ENCODE data around the gene FAM98A.

Gene FAM98A

DNA sequence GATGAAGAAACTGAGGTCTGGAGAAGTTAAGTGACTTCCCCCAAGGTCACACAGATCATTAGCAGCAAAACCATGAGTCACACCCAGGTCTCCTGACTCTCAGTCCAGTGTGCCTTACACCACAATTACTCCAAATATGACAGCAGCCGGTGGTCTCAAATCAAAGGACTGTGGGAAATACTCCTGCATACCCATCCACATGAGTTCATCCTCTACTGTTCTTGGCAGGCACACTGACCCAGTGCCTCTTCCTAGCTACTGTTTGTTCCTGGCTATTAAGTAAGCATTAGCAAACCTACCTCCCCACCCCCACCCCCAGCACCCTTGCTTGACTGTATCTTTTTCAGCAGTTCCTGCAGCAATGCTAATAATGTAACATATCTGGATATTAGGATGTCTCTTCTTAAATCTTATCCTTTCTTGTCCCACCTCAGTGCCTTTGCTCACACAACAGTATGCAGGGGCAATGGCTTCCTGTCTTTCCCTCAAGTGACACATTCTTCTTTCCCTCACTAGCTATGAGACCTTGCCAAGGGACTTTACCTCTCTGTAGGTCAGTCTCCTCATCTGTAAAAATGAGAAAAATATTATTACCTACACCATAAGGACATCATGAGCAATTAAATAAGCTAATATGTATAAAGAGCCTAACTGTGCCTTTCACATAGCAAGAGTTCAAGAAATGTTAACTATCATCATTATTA lies 46.2 kb downstream of the FAM98A start:
- no peak overlapping the region for H2AFZ ChIP-seq
- no peaks in the 10 kb centered on the region for H3K27me3 ChIP-seq (ENCODE audit: control insufficient read depth, insufficient read depth, low read length)
- H3K36me3 ChIP-seq (ENCODE audit: control insufficient read depth, insufficient read depth, low read length) = no peaks in the 10 kb centered on the region
- H3K4me2 ChIP-seq (ENCODE audit: low read length) = no peak overlapping the region
- H3K9ac ChIP-seq = no peak overlapping the region
- H3K4me1 ChIP-seq = no peaks in the 10 kb centered on the region
- H3K4me3 ChIP-seq (ENCODE audit: low read depth, low read length) = no peak overlapping the region
- H3K9me3 ChIP-seq (ENCODE audit: control insufficient read depth, low read length) = no peaks in the 10 kb centered on the region
- H3K27ac ChIP-seq = no peak overlapping the region
- TF ChIP-seq, protein P1, sequence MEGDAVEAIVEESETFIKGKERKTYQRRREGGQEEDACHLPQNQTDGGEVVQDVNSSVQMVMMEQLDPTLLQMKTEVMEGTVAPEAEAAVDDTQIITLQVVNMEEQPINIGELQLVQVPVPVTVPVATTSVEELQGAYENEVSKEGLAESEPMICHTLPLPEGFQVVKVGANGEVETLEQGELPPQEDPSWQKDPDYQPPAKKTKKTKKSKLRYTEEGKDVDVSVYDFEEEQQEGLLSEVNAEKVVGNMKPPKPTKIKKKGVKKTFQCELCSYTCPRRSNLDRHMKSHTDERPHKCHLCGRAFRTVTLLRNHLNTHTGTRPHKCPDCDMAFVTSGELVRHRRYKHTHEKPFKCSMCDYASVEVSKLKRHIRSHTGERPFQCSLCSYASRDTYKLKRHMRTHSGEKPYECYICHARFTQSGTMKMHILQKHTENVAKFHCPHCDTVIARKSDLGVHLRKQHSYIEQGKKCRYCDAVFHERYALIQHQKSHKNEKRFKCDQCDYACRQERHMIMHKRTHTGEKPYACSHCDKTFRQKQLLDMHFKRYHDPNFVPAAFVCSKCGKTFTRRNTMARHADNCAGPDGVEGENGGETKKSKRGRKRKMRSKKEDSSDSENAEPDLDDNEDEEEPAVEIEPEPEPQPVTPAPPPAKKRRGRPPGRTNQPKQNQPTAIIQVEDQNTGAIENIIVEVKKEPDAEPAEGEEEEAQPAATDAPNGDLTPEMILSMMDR (IDR thresholded peaks at IDR 0.05) = no peak
- no peaks in the 10 kb centered on the region for H3K79me2 ChIP-seq

DNA sequence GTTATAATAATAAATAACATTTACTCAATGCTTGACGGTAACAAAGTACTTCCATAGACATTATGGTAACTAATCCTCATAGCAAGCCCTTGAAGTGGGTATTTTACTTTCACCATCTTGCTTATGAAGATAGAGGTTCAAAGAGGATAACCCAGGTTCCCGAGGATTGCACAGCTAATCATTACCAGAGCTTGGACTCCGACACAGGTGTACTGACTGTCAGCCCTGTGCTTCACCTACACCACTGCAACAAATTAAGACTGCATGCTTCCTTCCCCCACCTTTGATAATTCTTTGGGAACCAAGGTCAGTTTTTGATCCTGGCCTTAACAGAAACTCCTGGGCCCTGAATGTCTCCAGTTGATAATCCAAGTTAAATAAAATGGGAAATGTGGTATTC lies 48.9 kb downstream of the FAM98A start:
- TF ChIP-seq, protein P1 (IDR thresholded peaks at IDR 0.05) = no peak
- H3K27ac ChIP-seq = no peak overlapping the region
- no peaks in the 10 kb centered on the region for H3K27me3 ChIP-seq (ENCODE audit: control insufficient read depth, insufficient read depth, low read length)
- H3K9me3 ChIP-seq (ENCODE audit: control insufficient read depth, low read length) = no peaks in the 10 kb centered on the region
- no peaks in the 10 kb centered on the region for H3K79me2 ChIP-seq
- H3K4me1 ChIP-seq = no peaks in the 10 kb centered on the region
- no peak overlapping the region for H2AFZ ChIP-seq
- H3K36me3 ChIP-seq (ENCODE audit: control insufficient read depth, insufficient read depth, low read length) = no peaks in the 10 kb centered on the region
- no peak overlapping the region for H3K9ac ChIP-seq
- H3K4me2 ChIP-seq (ENCODE audit: low read length) = no peak overlapping the region
- H3K4me3 ChIP-seq (ENCODE audit: low read depth, low read length) = no peak overlapping the region

DNA sequence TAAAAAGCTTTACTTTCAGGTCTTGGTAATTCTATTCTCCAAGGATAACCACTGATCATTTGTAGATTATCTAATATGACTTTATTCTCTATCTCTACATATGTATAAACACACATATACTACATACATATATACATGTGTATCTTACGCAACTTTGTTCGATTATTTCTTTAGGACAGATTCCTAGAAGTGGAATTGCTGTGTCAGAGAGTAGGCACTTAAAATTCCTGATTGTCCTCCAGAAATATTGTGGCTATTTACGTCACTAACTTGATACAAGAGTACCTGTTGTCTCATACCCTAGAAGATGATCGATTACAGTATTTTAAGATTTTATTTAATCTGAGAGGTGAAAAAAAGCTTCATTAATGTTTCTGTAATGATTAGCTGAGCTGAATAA lies 57.9 kb downstream of the FAM98A start:
- Histone ChIP-seq H3K27me3 (ENCODE audit: control insufficient read depth, insufficient read depth, low read length) (no peaks in the 10 kb centered on the region), H2AFZ (no peak overlapping the region), H3K4me2 (ENCODE audit: low read length) (no peak overlapping the region), H3K79me2 (no peaks in the 10 kb centered on the region), H3K9me3 (ENCODE audit: control insufficient read depth, low read length) (no peaks in the 10 kb centered on the region), H3K9ac (no peak overlapping the region), H3K36me3 (ENCODE audit: control insufficient read depth, insufficient read depth, low read length) (no peaks in the 10 kb centered on the region), H3K4me1 (no peaks in the 10 kb centered on the region), H3K4me3 (ENCODE audit: low read depth, low read length) (no peak overlapping the region), H3K27ac (no peak overlapping the region)
- TF ChIP-seq, protein P1 (IDR thresholded peaks at IDR 0.05) = no peak

DNA sequence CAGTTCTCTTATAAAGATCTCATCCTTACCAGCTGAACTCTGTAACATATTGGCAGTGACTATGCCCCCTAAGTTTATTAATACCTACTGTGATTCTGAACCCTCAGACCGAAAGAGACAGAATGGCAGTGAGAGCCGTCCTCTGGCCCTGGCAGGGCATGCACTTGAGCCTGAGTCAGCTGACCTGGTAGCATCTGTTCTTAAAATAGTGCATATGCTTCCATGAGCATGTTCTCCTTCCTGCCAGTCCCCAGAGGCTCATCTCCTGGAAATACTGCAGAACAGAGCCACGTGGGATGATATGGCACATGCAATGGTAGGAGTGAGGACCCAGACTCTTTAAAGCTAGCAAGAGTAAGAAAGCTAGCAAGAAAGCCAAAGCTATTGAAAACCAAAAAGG lies 63.7 kb downstream of the FAM98A start:
- Histone ChIP-seq H3K27ac (no peak overlapping the region), H2AFZ (no peak overlapping the region), H3K9me3 (ENCODE audit: control insufficient read depth, low read length) (no peaks in the 10 kb centered on the region), H3K79me2 (no peaks in the 10 kb centered on the region), H3K36me3 (ENCODE audit: control insufficient read depth, insufficient read depth, low read length) (no peaks in the 10 kb centered on the region), H3K4me1 (no peaks in the 10 kb centered on the region), H3K27me3 (ENCODE audit: control insufficient read depth, insufficient read depth, low read length) (no peaks in the 10 kb centered on the region), H3K4me2 (ENCODE audit: low read length) (no peak overlapping the region), H3K4me3 (ENCODE audit: low read depth, low read length) (no peak overlapping the region), H3K9ac (no peak overlapping the region)
- TF ChIP-seq, protein P1 (IDR thresholded peaks at IDR 0.05) = no peak

Measured in parathyroid adenoma (tissue), 2 donors.